Measurements from ENCODE around the gene LSM2. TPM values are rescaled to one million over a fixed set of nuclear protein-coding genes. Genes with fewer than 3 reads are reported as not detected.
"Not testable (repeated sequence)": the region's sequence is repeated elsewhere in the genome, so short reads cannot be mapped to it uniquely, and the experiment has no call there.

LSM2 gene
- total RNA-seq, result 23.6 TPM

DNA sequence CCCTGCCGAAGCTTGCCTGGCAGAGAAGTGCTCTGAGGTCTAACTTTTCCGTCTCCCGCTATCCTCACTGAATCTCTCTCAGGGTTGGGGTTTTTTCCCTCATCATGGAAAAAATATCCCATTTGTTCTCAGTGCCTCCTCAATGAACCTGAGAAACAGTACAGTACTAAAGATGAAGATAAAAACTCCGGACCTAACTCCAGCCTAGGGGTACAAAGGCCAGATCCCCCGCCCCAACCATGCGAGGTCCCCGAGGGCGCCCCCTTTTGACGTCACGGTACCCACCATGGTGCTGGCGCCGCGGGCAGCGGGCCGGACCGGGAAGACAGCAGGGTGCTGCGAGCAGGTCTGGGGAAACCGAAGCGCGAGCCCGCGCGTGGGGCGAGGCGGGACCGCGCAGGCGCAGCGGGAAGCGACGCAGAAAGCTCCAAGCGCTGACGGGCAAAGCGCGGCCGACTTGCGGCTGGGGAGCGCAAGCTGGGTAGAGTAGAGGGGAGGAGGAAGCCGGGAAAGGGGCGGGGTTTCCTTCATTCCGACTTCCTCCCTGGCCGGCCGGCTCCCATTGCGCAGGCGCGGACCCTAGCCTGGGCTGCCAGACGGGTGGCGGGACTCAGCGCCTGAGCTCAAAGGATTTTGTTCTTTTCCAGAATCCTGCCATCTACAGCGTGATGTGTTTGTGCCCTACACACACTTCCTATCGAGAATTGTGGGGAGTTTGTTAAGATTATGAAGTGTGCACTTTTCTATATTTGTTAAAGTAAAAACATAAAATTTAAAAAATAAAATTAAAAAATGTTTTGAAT lies at the start of gene LSM2:
Gene LSM2, minus strand, starts transcription at position 497 of the 803 bp plus-strand sequence. Its CDS starts 209 bp downstream, at position 288.
- DNase-seq (ENCODE audit: low spot score in 2 of 2), result peak; percentile 96 to 98
- FAIRE-seq, result no peak

DNA sequence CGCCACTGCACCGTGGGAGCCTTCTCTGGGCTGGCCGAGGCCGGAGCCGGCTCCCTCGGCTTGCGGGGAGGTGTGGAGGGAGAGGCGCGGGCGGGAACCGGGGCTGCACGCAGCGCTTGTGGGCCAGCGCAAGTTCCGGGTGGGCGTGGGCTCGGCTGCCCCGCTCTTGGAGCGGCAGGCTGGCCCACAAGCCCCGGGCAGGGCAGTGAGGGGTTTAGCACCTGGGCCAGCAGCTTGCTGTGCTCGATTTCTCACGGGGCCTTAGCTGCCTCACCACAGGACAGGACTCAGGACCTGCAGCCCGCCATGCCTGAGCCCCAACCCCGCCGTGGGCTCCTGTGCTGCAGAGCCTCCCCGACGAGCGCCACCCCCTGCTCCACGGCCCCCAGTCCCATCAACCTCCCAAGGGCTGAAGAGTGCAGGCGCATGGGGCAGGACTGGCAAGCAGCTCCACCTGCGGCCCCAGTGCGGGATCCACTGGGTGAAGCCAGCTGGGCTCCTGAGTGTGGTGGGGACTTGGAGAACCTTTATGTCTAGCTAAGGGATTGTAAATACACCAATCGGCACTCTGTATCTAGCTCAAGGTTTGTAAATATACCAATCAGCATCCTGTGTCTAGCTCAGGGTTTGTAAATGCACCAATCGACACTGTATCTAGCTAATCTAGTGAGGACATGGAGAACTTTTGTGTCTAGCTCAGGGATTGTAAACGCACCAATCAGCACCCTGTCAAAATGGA lies 45.4 kb upstream of the LSM2 start:
- DNase-seq (ENCODE audit: low spot score in 2 of 2); FAIRE-seq: not testable (repeated sequence)

DNA sequence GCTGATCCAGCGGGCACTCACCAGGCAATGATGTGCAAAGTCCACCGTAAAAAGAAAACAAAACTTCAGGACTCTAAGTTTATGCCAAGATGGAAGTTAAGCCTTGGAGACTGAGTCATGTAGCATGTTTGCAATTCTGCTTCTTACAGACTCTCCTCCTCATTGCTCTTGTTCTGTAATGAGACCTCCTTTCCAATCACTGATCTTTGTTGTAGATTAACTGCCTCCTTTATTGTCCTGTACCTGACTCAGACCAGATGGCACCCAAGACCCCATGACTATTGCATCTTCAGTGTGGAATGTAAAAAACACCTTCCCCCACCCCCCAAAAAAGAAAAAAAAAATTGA lies 44.7 kb upstream of the LSM2 start:
- FAIRE-seq (no peak), DNase-seq (ENCODE audit: low spot score in 2 of 2) (no peak)

DNA sequence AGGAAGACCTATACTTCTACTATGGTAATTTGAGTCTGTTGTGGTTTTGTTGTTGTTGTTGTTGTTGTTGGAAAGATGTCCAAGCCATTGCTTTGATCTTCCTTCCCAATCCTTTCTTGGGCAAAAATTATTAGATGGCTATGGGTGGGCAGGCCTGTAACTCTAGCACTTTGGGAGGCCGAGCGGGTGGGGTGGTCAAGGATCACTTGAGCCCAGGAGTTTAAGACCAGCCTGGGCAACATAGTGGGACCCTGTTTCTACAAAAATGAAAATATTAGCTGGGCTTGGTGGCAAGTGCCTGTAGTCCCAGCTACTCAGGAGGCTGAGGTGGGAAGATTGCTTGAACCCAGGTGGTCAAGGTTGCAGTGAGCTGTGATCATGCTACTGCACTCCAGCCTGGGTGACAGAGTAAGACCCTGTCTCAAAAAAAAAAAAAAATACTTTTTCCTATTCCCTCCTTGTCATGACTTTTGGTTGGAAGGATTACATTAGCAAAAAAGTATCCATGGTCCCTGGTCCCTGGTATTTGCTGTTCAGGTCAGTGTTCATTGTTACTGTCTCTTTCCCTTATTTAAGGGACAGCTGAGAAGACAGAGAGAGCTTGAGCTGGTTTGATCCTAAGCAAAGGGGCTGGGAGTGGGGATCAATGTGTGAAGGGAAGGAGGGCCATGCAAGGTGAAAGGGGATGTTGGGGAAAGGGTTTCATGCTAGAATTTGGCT lies 44.2 kb upstream of the LSM2 start:
- FAIRE-seq (no peak), DNase-seq (ENCODE audit: low spot score in 2 of 2) (no peak)

DNA sequence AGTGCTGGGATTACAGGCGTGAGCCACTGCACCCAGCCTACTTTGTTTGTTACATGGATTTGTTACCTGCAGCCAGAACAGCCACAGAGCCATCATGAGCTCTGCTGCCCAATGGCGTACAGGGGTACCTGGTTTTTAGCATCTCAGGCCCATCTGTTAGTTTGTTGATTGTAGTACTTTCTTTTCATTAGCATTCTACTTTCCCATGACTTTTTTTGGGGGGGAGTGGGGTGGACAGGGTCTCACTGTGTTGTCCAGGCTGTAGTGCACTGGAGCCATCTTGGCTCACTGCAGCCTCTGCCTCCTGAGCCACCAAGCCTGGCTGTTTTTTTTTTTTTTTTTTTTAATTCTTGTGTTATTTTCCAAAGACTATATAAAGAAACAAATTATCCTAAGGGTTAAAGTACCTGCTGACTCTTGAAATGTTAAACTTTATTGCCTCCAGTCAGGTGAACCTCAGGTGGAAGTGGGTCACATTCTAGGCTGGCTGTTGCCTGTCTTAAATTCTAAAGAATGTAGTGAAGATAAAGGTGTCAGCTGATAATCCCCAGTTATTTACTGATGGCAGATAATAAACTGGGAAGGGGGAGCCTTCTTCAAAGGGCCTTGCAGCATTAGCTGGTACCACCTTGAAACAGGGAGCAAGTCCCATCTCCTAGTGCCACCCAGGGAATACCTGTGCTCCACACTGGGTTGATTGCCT lies 40.7 kb upstream of the LSM2 start:
- no peak for DNase-seq (ENCODE audit: low spot score in 2 of 2)
- FAIRE-seq, result no peak

DNA sequence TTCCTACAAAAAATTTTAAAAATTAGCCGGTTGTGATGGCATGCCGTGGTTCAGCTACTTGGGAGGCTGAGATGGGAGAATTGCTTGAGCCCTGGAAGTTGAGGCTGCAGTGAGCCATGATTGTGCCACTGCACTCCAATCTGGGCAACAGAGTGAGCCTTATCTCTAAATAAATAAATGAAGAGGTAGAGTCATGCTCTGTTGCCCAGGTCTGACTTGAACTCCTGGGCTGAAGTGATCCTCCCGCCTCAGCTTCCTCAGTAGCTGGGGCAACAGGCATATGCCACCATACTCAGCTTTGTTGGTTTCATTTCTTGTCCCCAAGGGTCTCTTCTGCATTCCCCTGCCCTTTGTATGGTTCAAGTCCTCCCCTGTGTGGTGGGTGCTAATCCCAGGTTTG lies 37.7 kb upstream of the LSM2 start:
- DNase-seq (ENCODE audit: low spot score in 2 of 2) (no peak), FAIRE-seq (no peak)

DNA sequence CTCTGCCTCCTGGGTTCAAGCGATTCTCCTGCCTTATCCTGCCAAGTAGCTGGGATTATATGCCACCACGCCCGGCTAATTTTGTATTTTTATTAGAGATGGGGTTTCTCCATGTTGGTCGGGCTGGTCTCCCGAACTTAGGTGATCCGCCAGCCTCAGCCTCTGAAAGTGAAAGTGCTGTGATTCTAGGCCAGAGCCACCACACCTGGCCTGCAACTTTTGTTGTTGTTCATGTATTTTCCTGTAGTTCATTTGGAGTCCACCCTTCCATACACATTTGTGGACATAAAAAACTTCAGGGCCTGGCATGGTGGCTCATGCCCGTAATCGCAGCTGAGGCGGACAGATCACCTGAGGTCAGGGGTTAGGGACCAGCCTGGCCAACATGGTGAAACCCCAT lies 35.3 kb upstream of the LSM2 start:
- no peak for FAIRE-seq
- DNase-seq (ENCODE audit: low spot score in 2 of 2), result no peak

DNA sequence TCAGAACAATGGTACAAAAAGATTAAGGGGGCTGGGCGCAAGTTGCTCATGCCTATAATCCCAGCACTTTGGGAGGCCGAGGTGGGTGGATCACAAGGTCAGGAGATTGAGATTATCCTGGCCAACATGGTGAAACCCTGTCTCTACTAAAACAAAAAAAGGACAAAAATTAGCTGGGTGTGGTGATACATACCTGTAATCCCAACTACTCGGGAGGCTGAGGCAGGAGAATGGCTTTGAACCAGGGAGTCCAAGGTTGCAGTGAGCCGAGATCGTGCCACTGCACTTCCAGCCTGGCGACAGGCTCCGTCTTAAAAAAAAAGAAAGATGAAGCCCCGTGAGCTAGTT lies 33.0 kb upstream of the LSM2 start:
- not testable (repeated sequence) for DNase-seq (ENCODE audit: low spot score in 2 of 2); FAIRE-seq

DNA sequence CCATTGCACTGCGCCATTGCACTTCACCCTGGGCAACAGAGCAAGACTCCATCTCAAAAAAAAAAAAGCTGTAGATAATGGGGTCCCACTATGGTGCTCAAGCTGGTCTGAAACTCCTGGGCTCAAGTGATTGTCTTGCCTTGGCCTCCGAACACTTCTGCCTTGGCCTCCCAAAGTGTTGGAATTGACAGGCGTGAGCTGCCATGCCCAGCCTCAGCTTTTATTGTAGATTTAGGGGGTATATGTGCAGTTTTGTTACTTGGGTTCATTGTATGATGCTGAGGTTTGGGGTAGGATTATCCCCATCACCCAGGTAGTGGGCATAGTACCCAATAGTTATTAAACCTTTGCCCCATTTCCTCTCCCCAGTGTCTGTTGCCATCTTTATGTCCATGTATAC lies 32.2 kb upstream of the LSM2 start:
- DNase-seq (ENCODE audit: low spot score in 2 of 2) (no peak), FAIRE-seq (no peak)

DNA sequence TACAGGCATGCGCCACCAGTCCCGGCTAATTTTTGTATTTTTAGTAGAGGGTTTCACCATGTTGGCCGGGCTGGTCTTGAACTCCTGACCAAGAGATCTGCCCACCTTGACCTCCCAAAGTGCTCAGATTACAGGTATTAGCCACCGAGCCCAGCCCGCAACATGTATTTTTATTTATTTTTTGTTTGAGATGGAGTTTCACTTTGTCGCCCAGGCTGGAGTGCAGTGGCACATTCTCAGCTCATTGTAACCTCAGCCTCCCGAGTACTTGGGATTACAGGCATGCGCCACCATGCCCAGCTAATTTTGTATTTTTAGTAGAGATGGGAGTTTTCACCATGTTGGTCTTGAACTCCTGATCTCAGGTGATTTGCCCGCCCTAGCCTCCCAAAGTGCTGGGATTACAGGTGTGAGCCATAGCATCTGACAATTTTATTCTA lies 31.4 kb upstream of the LSM2 start:
- DNase-seq (ENCODE audit: low spot score in 2 of 2); FAIRE-seq: not testable (repeated sequence)

DNA sequence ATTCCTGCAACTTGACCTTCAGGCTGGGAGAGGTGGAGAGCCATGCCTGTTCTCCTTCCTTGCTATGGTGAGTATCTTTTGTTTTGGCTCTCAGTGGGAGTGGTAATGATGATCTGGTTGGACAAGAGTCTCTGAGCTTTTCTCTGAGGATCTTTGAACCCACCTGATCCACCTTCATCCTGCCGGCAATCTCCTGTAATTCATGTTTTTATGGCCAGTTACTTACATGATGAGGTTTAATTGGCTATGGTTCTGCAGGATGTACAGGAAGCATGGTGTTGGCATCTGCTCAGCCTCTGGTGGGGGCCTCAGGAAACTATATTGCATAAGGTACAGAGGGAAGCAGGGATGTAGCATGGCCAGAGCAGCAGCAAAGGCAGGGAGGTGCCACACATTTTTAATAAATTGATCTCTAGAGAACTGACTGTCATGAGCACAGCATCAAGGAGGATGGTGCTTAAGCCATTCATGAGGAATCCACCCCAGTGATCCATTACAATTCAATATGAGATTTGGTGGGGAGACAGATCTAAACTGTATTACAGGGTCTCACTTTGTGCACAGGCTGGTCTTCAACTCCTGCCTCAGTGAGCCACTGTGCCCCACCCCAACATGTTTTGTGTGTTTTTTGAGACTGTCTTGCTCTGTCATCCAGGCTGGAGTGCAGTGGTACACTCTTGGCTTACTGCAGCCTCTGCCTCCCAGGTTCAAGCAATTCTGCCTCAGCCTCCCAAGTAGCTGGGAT lies 30.8 kb upstream of the LSM2 start:
- DNase-seq (ENCODE audit: low spot score in 2 of 2), result no peak
- FAIRE-seq, result no peak

DNA sequence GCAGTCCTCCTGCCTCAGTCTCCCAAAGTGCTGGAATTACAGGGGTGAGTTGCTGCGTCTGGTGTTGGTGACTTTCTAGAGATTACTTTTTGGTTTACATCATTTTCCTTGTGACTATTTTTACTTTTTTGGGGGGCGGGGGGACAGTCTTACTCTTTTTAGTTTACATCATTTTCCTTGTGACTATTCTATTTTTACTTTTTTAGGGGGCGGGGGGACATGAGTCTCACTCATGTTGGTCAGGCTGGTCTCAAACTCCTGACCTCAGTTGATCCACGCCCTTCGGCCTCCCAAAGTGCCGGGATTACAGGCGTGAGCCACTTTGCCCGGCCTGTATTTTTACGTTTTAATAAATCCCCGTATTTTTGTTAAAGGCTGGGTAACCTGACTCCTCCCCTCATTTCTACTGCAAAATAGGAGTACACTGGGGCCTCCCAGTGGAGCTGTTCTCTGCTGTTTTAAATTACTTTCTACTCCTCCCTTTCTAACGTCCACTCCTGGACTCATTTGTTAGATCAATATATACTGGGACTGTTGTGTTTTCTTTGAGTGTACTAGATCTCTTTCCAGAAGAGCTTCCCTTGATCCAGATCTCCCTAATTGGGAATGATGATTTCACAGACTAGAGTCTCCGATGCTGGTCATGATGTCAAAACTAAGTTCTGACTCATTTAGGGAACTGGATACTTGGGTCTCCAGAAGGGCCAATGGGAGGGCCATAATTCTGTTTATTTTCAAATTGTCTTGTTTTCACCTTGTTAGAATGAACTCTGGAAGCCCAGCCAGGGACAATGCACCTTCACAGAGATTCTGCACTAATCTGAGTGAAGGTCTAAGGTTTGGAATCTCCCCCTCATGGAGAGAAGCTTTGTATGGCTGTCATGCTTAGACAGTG lies 30.0 kb upstream of the LSM2 start:
- DNase-seq (ENCODE audit: low spot score in 2 of 2) (no peak), FAIRE-seq (no peak)

DNA sequence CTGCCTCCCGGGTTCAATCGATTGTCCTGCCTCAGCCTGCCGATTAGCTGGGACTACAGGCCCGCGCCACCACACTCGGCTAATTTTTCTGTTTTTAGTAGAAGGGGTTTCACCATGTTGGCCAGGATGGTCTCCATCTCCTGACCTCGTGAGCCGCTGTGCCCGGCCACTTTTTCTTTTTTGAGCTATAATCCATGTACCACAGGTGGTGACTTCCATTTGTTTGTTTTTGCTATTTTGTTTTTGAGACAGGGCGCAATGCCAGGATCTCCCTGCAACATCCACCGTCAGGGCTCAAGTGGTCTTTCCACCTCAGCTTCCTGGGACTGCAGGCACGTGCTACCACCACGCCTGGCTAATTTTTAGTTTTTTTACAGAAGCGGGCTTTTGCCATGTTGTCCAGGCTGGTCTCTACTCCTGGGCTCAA lies 29.3 kb upstream of the LSM2 start:
- FAIRE-seq, result no peak
- DNase-seq (ENCODE audit: low spot score in 2 of 2), result no peak

DNA sequence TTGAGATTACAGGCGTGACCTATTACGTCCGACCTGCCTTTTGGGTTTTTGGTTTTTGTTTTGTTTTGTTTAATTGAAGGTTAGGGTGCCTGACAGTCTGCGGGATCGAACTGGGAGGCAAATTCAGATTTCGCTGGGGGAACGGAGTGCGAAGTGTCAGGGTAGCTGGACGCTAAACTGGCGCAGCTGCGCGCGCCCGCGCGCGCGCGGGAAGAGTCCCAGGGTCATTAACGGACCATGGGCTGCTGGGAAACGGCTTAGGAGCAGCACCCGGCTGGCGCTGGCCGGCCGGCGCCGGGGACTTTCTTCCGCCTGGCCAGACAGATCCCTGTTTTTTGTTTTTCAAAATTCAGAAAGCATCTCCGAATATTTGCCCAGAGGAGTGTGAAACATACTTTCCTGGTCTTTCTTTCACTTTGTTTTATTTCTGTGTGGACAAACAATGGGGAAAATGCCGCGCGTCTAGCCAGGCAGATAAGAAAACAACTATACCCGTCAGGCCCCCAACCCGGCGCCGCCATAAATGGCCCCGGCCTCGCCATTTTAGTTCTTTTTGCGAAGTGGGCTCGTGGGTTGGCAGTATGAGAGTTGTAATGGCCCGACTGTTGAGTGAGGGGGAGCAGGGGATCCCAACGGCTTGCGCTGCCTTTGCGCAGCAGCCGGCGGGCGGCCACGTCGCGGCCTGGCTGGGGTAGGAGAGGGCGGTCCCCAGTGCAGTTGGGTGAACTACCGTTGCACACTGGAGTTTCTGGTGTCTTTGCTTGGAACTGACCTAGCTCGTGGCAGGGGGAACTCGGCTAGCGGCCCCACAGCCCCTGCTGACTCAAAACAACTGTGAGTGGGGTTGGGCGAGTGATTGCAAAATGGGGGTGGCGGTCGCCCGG lies 27.8 kb upstream of the LSM2 start:
- no peak for FAIRE-seq
- DNase-seq (ENCODE audit: low spot score in 2 of 2), result peak; percentile 76 to 81

DNA sequence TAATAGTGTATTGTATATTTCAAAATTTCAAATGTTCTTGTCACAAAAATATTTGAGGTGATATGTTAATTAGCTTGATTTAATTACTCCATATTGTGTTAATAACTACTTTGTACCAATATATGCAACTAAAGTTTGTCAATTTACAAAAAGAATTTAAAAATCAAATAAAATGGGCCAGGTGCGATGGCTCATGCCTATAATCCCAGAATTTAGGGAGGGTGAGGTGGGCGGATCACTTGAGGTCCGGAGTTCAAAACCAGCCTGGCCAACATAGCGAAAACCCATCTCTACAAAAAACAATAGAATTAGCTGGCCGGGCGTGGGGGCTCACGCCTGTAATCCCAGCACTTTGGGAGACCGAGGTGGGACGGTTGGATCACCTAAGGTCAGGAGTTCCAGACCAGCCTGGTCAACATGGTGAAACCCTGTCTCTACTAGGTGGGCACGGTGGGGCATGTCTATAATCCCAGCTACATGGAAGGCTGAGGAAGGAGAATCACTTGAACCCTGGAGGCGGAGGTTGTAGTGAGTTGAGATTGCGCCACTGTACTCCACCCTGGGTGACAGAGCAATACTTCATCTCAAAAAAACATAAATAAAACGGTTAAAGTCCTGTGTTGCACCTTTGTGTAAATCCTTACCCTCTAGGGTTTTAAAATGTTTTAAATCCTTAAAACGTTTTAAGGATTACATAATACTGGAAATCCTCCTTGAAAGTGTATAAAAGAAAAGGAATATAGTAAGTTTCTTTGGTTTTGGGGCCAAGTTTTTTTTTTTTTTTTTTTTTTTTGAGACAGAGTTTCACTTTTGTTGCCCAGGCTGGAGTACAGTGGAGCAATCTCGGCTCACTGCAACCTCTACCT lies 24.8 kb upstream of the LSM2 start:
- FAIRE-seq, result no peak
- DNase-seq (ENCODE audit: low spot score in 2 of 2), result no peak

DNA sequence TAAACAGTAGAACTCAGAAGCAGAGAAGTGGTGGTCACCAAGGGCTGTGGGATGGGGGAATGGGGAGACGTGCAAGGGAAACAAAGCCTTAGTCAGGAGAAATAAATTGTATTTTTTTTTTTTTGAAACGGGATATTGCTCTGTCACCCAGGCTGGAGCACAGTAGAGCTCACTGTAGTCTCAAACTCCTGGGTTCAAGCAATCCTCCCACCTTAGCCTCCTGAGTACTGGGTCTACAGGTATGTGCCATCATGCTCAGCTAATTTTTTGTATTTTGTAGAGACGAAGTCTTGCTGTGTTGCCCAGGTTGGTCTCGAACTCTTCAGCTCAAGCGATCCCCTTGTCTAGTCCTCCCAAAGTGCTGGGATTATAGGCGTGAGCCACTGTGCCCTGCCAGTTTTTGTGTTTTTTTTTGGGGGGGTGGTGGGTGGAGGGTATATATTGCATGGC lies 24.1 kb upstream of the LSM2 start:
- DNase-seq (ENCODE audit: low spot score in 2 of 2) (no peak), FAIRE-seq (no peak)
